Measurements from ENCODE around the gene FAM222B. TPM values are rescaled to one million over a fixed set of nuclear protein-coding genes. Genes with fewer than 3 reads are reported as not detected.
"Not testable (repeated sequence)": the region's sequence is repeated elsewhere in the genome, so short reads cannot be mapped to it uniquely, and the experiment has no call there.

The FAM222B gene
- total RNA-seq, 1 donor: 15.1 TPM

- no peaks in the 10 kb centered on the region for H3K27me3 ChIP-seq (ENCODE audit: insufficient read depth, low read length)
These were observed 17.8 kb upstream of the FAM222B start for GRCh38 chr17:28860363-28860808.

DNA sequence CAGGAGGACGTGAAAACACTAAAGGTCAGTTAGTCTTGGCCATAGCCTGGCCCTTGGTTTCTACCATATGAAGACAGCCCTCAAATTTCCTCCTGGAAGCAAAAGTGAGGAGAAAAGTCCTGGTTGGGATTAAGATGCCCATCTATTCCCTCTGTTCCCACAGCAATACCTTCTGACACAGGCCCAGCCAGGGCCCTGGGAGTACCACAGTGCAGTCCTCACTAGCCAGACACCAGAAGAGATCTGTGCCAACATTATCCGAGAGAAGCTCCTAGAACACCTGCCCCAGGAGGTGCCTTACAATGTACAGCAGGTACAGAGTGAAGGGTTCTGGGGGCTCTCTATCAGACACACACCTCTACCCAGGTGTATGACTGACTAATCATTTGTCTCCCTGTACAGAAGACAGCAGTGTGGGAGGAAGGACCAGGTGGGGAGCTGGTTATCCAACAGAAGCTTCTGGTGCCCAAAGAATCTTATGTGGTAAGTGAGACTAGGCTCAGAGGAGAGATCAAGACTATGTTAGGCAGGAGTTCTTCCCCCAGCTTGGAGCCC is 16.3 kb upstream of the FAM222B start:
- Histone ChIP-seq H3K4me3 (ENCODE audit: low read length) (no peak overlapping the region), H3K9me3 (ENCODE audit: low read depth, low read length) (no peaks in the 10 kb centered on the region), H3K4me1 (ENCODE audit: insufficient read depth, low read length) (peaks cover 13% of the 10 kb centered on the region), H3K27me3 (ENCODE audit: insufficient read depth, low read length) (no peaks in the 10 kb centered on the region)

More at GRCh38 chr17:28860363-28860808, 17.8 kb upstream of the FAM222B start:
- no peak overlapping the region for H3K4me3 ChIP-seq (ENCODE audit: low read length)
- no peaks in the 10 kb centered on the region for H3K9me3 ChIP-seq (ENCODE audit: low read depth, low read length)
- peaks cover 4% of the 10 kb centered on the region for H3K4me1 ChIP-seq (ENCODE audit: insufficient read depth, low read length)

DNA sequence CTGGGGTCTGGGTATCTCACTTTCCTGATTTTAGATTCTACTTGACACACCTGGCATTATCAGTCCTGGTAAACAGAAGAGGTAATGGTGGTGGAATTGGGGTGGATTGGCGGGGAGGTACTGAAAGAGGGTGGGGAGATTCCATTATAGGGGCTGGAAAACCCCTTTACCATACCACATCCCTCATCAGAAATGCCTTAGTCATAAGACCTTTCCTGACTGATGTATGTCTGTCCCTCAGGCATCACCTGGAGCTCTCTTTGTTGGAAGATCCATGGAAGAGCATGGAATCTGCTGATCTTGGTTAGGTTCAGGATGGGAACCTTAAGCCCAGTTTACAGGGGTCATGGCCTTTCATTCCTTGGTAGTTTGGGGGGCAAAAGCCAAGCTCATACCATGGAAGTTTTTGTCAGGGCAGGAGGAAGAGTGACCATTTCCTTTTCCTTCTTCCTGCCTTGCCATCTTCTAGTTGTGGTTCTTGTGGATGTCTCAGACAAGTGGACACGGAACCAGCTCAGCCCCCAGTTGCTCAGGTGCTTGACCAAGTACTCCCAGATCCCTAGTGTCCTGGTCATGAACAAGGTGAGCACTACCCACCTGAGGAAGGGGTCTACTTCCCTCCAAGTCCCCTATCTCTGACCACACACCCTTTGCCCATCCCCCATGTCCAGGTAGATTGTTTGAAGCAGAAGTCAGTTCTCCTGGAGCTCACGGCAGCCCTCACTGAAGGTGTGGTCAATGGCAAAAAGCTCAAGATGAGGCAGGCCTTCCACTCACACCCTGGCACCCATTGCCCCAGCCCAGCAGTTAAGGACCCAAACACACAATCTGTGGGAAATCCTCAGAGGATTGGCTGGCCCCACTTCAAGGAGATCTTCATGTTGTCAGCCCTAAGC is 15.6 kb upstream of the FAM222B start:
- no peaks in the 10 kb centered on the region for H3K9me3 ChIP-seq (ENCODE audit: low read depth, low read length)
- peaks cover 13% of the 10 kb centered on the region for H3K4me1 ChIP-seq (ENCODE audit: insufficient read depth, low read length)
- no peak overlapping the region for H3K4me3 ChIP-seq (ENCODE audit: low read length)
- no peaks in the 10 kb centered on the region for H3K27me3 ChIP-seq (ENCODE audit: insufficient read depth, low read length)

GRCh38 chr17:28856028-28856574 is 13.5 kb upstream of the FAM222B start:
- Histone ChIP-seq H3K4me3 (ENCODE audit: low read length) (no peak overlapping the region), H3K4me1 (ENCODE audit: insufficient read depth, low read length) (peaks cover 13% of the 10 kb centered on the region)

DNA sequence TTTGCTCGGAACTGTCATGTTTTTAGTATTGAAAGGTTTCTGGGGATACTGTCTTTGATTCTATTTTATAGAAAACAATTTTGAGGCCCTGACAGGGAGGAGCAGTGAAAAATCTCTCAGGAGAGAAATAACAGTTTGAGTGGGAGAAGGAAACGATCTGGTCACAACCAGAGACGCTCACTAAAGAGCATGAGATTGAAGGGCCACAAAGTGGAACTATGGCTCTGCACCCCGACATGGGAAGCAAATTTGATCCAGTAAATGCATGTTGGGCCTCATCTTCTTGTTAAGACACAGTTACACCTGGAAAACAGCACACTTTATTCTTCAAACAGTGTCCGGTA is 12.7 kb upstream of the FAM222B start:
- Histone ChIP-seq H3K9me3 (ENCODE audit: low read depth, low read length) (no peaks in the 10 kb centered on the region), H3K4me3 (ENCODE audit: low read length) (peak overlapping the region; percentile 59)

More at GRCh38 chr17:28856028-28856574, 13.5 kb upstream of the FAM222B start:
- Histone ChIP-seq H3K9me3 (ENCODE audit: low read depth, low read length) (no peaks in the 10 kb centered on the region), H3K27me3 (ENCODE audit: insufficient read depth, low read length) (no peaks in the 10 kb centered on the region)

GRCh38 chr17:28854457-28855335 is 12.1 kb upstream of the FAM222B start, which contains the start of gene ERAL1:
ERAL1 (plus strand) TSS chr17:28855016; CDS start chr17:28855035, 19 bp downstream.
- no peaks in the 10 kb centered on the region for H3K9me3 ChIP-seq (ENCODE audit: low read depth, low read length)
- H3K27me3 ChIP-seq (ENCODE audit: insufficient read depth, low read length): no peaks in the 10 kb centered on the region
- peaks cover 13% of the 10 kb centered on the region for H3K4me1 ChIP-seq (ENCODE audit: insufficient read depth, low read length)
- H3K4me3 ChIP-seq (ENCODE audit: low read length): peak within 1 kb of the TSS; percentile 59

More for the DNA sequence above, 12.7 kb upstream of the FAM222B start:
- Histone ChIP-seq H3K4me1 (ENCODE audit: insufficient read depth, low read length) (peaks cover 13% of the 10 kb centered on the region), H3K27me3 (ENCODE audit: insufficient read depth, low read length) (no peaks in the 10 kb centered on the region)

DNA sequence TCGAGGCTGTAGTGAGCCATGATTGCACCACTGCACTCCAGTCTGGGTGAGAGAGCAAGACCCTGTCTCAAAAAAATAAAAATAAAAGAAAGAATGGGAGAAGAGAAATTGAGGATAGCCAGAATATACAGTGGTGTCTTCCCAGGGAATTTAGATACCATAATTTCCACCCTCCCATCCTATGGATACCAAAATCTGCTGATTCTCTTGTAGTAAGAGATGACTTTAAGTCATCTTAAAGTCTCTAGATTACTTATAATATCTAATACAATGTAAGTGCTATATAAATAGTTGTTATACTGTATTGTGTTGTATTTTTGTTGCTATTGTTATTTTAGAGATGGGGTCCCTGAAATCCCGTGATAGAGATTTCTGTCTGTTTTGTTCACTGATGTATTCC is 10.7 kb upstream of the FAM222B start:
- no peak overlapping the region for H3K4me3 ChIP-seq (ENCODE audit: low read length)
- peaks cover 13% of the 10 kb centered on the region for H3K4me1 ChIP-seq (ENCODE audit: insufficient read depth, low read length)
- no peaks in the 10 kb centered on the region for H3K27me3 ChIP-seq (ENCODE audit: insufficient read depth, low read length)
- H3K9me3 ChIP-seq (ENCODE audit: low read depth, low read length): no peaks in the 10 kb centered on the region

DNA sequence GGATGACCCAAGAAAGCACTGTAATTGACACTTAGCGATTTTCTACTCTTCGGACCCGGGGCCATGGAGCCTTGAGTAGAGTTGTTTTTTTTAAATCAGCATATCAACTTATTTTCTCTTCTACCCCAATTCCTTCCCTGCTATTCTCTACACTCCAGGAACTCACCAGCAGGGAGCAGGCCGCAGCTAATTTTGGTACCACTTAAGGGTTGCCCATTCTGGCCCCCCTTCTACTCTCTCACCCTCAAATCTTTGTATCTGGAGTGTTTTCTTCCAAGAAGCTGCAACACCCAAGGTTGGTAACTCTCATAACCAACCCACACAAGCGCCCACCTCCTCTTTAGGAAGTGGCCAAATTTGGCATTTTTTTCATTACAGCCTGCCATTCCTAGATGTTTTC is 6.7 kb upstream of the FAM222B start:
- Histone ChIP-seq H3K9me3 (ENCODE audit: low read depth, low read length) (no peaks in the 10 kb centered on the region), H3K4me1 (ENCODE audit: insufficient read depth, low read length) (peaks cover 4% of the 10 kb centered on the region), H3K4me3 (ENCODE audit: low read length) (no peak overlapping the region), H3K27me3 (ENCODE audit: insufficient read depth, low read length) (no peaks in the 10 kb centered on the region)

GRCh38 chr17:28848667-28849066 is 6.1 kb upstream of the FAM222B start:
- not testable (repeated sequence) for H3K4me1 ChIP-seq (ENCODE audit: insufficient read depth, low read length); H3K9me3 ChIP-seq (ENCODE audit: low read depth, low read length); H3K4me3 ChIP-seq (ENCODE audit: low read length); H3K27me3 ChIP-seq (ENCODE audit: insufficient read depth, low read length)

GRCh38 chr17:28846699-28847098 is 4.1 kb upstream of the FAM222B start:
- peaks cover 10% of the 10 kb centered on the region for H3K4me1 ChIP-seq (ENCODE audit: insufficient read depth, low read length)
- H3K9me3 ChIP-seq (ENCODE audit: low read depth, low read length); H3K4me3 ChIP-seq (ENCODE audit: low read length); H3K27me3 ChIP-seq (ENCODE audit: insufficient read depth, low read length): not testable (repeated sequence)

GRCh38 chr17:28846231-28846630 is 3.6 kb upstream of the FAM222B start:
- H3K9me3 ChIP-seq (ENCODE audit: low read depth, low read length): no peaks in the 10 kb centered on the region
- no peak overlapping the region for H3K4me3 ChIP-seq (ENCODE audit: low read length)
- peaks cover 15% of the 10 kb centered on the region for H3K4me1 ChIP-seq (ENCODE audit: insufficient read depth, low read length)
- H3K27me3 ChIP-seq (ENCODE audit: insufficient read depth, low read length): no peaks in the 10 kb centered on the region

DNA sequence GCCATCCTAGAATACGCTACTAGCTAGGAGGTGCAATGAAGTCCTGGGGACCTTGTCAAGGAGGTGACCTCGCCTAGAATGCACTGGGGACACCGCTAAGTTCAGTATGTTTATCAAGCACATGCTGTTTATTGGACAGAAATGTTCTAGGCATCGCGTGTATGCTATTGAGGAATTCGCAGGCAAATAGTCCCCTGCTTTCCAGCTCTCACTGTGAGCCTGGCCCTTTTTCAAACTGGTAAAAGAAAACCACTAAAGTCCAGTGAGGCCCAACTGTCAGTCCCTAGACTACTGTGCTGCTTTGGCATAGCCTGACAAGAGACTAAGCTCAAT is 1.2 kb upstream of the FAM222B start:
- Histone ChIP-seq H3K27me3 (ENCODE audit: insufficient read depth, low read length) (no peaks in the 10 kb centered on the region), H3K4me1 (ENCODE audit: insufficient read depth, low read length) (peaks cover 16% of the 10 kb centered on the region), H3K9me3 (ENCODE audit: low read depth, low read length) (no peaks in the 10 kb centered on the region), H3K4me3 (ENCODE audit: low read length) (no peak overlapping the region)

DNA sequence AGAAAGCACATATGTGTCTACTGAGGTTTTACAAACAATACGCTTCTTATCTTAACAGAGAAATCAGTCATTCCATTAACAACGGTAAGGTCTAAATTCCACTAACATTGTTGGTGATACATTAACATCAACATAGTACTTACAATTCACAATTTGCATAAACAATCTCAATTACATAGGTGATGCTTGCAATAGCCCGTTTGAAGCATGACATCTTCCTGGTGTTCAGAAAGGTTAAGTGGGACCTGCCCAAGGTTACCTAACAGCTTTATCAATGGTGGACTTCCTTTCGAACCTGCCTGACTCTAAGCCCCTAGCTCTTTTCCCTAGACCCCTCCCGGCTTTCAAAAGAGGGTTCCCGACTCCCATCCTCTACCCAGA is 699 bp downstream of the FAM222B start:
- Histone ChIP-seq H3K4me3 (ENCODE audit: low read length) (peak overlapping the region; percentile 80), H3K9me3 (ENCODE audit: low read depth, low read length) (no peaks in the 10 kb centered on the region), H3K4me1 (ENCODE audit: insufficient read depth, low read length) (peaks cover 16% of the 10 kb centered on the region), H3K27me3 (ENCODE audit: insufficient read depth, low read length) (no peaks in the 10 kb centered on the region)

DNA sequence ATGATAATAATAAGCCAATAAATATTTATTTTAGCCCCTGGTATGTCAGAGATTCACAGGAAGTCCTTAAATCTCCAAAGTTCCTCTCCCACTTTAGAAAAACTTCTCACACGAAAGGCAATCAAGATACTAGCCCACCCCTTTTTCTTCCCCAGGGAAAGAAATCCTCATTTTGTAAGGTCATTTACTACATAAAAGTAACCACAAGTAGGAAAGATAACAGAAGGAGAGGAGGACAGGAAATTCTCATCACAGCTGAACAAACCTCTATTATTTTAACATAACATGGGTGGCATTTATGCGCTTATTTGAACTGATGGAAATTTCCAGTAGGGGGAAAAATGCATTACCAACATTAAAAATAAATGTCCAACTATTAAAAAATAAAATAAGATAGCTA is 3.4 kb downstream of the FAM222B start:
- H3K4me3 ChIP-seq (ENCODE audit: low read length): no peak overlapping the region
- H3K27me3 ChIP-seq (ENCODE audit: insufficient read depth, low read length): no peaks in the 10 kb centered on the region
- peaks cover 16% of the 10 kb centered on the region for H3K4me1 ChIP-seq (ENCODE audit: insufficient read depth, low read length)
- no peaks in the 10 kb centered on the region for H3K9me3 ChIP-seq (ENCODE audit: low read depth, low read length)

GRCh38 chr17:28836541-28836940 is 6.0 kb downstream of the FAM222B start:
- not testable (repeated sequence) for H3K27me3 ChIP-seq (ENCODE audit: insufficient read depth, low read length); H3K9me3 ChIP-seq (ENCODE audit: low read depth, low read length); H3K4me1 ChIP-seq (ENCODE audit: insufficient read depth, low read length); H3K4me3 ChIP-seq (ENCODE audit: low read length)
